ENCODE measurements around the gene RAB28.

- no peak for TF ChIP-seq EZH2phosphoT487 (IDR thresholded peaks at IDR 0.05; ENCODE audit: borderline replicate concordance, low read depth, low read length)
- no peak for TF ChIP-seq CTCF (conservative IDR thresholded peaks at IDR 0.05; ENCODE audit: low read length)
Observed at GRCh38 chr4:13509442-13509841, 25.3 kb upstream of the RAB28 start.
